NAMALWA (cell line): ENCODE data around the gene ZNF616.
"Not testable (repeated sequence)": the region's sequence is repeated elsewhere in the genome, so short reads cannot be mapped to it uniquely, and the experiment has no call there.

Experiments used
- DNase-seq: peaks from one replicate; pipeline ENCODE4 v3.0.0-alpha.2; 2015; ENCODE audit warnings: low spot score

ZNF616 gene

DNA sequence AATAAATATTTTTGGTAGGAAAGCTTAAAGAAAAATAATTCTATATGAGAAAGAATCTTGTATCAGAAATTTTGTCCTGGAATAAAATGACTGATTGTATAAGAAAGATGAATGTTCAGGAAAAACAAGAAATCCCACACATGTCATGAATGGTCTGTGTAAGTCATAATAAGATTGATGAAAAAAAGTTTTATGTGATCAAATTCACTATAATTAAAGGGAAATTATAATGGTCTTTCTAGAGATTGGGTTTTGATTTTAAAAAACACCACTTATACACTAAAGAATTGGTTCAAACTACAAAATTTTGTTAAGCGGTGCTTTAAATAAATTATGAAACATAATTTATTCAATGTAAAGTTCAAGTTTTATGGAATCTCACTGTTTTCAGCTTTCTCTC, 37.0 kb downstream of the ZNF616 start:
- no peak for DNase-seq

- DNase-seq = no peak
These were observed 37.7 kb downstream of the ZNF616 start for GRCh38 chr19:52101866-52102562.

- no peak for DNase-seq
These were observed 40.1 kb downstream of the ZNF616 start for GRCh38 chr19:52099497-52100138.

GRCh38 chr19:52096416-52096815, 43.3 kb downstream of the ZNF616 start:
- not testable (repeated sequence) for DNase-seq

DNA sequence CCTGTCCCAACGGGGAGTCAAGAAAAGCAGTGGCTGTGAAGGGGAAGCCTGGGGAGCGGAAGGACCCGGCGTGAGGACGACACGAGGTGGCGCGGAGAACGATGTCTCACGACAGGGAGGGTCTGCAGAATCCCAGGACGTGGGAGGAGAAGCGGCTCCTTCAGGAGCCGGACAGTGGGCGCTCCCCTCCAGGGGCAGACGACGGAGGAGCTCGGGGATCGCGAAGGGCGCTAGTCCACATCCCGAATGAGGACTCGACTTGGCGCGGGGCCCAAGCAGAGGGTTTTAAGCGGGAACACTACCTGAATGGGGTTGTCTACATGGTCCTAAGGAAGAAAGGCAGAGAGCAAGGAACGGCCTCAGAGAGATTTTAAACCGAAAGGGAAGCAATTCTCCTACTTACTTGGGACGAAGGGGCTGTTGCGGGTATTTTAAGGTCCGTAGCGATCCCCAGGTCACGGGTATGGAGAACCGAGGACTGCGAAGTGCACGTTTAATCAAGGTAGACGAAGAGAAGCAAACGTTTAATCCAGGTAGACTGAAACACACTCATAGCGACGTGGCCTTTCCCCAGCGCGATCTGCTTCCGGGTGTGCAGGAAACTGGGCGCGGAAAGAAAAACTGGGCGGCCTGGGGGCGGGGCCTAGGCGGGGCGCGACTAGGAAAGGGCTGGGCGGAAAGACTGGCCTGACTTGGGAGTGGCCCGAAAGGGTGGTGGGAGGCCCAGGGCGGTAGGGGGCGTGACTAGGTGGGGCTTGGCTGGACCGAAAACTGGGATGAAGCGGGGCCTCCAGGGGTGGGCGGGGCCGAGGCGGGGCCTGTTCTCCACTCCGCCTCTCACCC, 44.3 kb downstream of the ZNF616 start, which contains the start of gene ZNF841:
Gene ZNF841 (minus strand): TSS at position 594 of the 843 bp plus-strand sequence. CDS start 10,964 bp downstream, outside the sequence.
- DNase-seq = no peak

GRCh38 chr19:52094526-52095130, 45.1 kb downstream of the ZNF616 start:
- no peak for DNase-seq

DNA sequence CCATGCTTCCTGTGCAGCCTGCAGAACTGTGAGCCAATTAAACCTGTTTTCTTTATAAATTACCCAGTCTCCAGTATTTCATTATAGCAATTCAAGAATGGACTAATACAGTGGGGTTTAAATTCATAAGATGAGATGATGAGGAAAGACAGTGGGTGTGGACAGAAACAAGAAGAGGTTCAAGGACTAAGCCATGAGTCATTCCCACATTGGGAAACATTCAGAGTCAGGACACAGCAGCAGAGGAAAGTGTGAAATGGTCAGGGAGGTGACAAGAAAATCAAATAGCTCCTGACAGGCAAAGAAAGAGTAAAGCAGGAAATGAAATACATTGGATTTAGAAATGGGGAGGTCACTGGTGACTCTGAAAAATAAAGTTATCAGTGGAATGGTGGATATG, 53.3 kb downstream of the ZNF616 start:
- DNase-seq = no peak

- DNase-seq = no peak
These were observed 69.2 kb downstream of the ZNF616 start for GRCh38 chr19:52070496-52070895.

DNA sequence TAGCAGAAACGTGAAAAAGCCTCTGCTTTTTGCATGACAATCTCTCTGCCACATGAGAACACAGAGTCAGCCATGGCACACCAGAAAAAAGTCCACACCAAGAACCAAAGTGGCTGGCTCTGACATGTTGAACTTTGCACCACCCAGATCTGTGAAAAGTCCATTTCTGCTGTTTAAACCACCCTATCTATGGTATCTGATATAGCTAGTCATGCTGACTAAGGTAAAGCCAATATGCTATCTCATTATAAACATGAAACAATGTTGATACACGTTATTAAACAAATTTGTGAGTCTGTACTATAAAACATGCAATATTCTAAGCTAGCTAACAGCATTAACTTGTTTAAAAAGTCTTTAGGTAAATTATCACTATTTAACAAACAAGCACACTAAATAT, 70.1 kb downstream of the ZNF616 start:
- no peak for DNase-seq

GRCh38 chr19:52066258-52066863, 73.4 kb downstream of the ZNF616 start:
- no peak for DNase-seq

GRCh38 chr19:52065399-52065798, 74.3 kb downstream of the ZNF616 start:
- no peak for DNase-seq
